Endothelial cell of umbilical vein (primary cell): Measurements from ENCODE around the gene POLG. TPM values are rescaled to one million over a fixed set of nuclear protein-coding genes. Genes with fewer than 3 reads are reported as not detected.

Source experiments
- BruUV-seq: library from RNA; stranded (reverse); fragments of 400-500 nt; replicated peaks from 2 replicates; lab custom pipeline; 2021; lab: Mats Ljungman, UMichigan
- CTCF ChIA-PET: fragments of 300-600, 350-600 bp; sonication (Branson Sonifier 250); formaldehyde crosslinking; loops from one replicate; lab custom pipeline; 2021; ENCODE audit warnings: antibody characterized with exemption, inconsistent platforms; lab: Charles Lee
- POLR2A ChIA-PET: fragments of 300-600, 350-600 bp; sonication (Branson Sonifier 250); formaldehyde crosslinking; loops from one replicate; lab custom pipeline; 2021; ENCODE audit warnings: antibody characterized with exemption, inconsistent platforms; lab: Charles Lee
- DNase-seq: peaks from one replicate; pipeline ENCODE4 v3.0.0-alpha.2; 2011; ENCODE audit warnings: low read depth, low spot score
- FAIRE-seq: peaks from 2 replicates; lab custom pipeline; 2011; peaks lifted over from hg19 to GRCh38; lab: Jason Lieb, UNC
- H2AFZ ChIP-seq: 2 replicates; pipeline ENCODE4 v1.6.0; 2012; ENCODE audit warnings: low read depth, low read length, control low read depth, inconsistent platforms
- H3K27ac ChIP-seq: 2 replicates; pipeline ENCODE4 v1.5.1; 2011; ENCODE audit warnings: low read depth, mild to moderate bottlenecking, control low read depth, low read length, moderate library complexity; ENCODE audit not compliant: insufficient read depth
- H3K27me3 ChIP-seq, 2 experiments: 2 replicates each; pipeline versions ENCODE4 v1.6.0 to v1.6.1; 2011; ENCODE audit warnings: low read length in 2 of 2, mixed read lengths in 1 of 2; ENCODE audit not compliant: control insufficient read depth in 2 of 2, insufficient read depth in 2 of 2
- H3K36me3 ChIP-seq, 2 experiments: 2 replicates in 1 of 2; 3 replicates in 1 of 2; pipeline ENCODE4 v1.5.1; 2011; ENCODE audit warnings: low read length in 2 of 2, mild to moderate bottlenecking in 1 of 2, moderate library complexity in 1 of 2; ENCODE audit not compliant: control insufficient read depth in 2 of 2, insufficient read depth in 2 of 2; ENCODE audit errors: extremely low read depth in 1 of 2
- H3K4me1 ChIP-seq: 3 replicates; pipeline ENCODE4 v1.5.1; 2011; ENCODE audit warnings: mild to moderate bottlenecking, low read length; ENCODE audit not compliant: control insufficient read depth, insufficient read depth; ENCODE audit errors: extremely low read depth
- H3K4me2 ChIP-seq: 2 replicates; pipeline ENCODE4 v1.6.1; 2011; ENCODE audit warnings: low read length, control low read depth, mixed read lengths; ENCODE audit not compliant: insufficient read depth
- H3K4me3 ChIP-seq, 3 experiments: fragments of 200-600 bp in 1 of 3; sonication (generic), shearing (Covaris generic) in 1 of 3; replicated peaks in 1 of 3; 2 replicates each; pipeline ENCODE4 v1.5.1; 2011 to 2016; ENCODE audit warnings: control low read depth in 3 of 3, low read length in 3 of 3, mild to moderate bottlenecking in 2 of 3, inconsistent platforms in 1 of 3, low read depth in 1 of 3, moderate library complexity in 1 of 3; ENCODE audit not compliant: insufficient read depth in 1 of 3
- H3K79me2 ChIP-seq: 2 replicates; pipeline ENCODE4 v1.6.0; 2012; ENCODE audit warnings: low read length, inconsistent platforms; ENCODE audit not compliant: control insufficient read depth, insufficient read depth
- H3K9ac ChIP-seq: replicated peaks from 2 replicates; pipeline ENCODE3; 2011; ENCODE audit warnings: low read length, control low read depth; ENCODE audit not compliant: insufficient read depth; ENCODE audit errors: extremely low read depth
- H3K9me1 ChIP-seq: replicated peaks from 3 replicates; pipeline ENCODE4 v1.6.0; 2011; ENCODE audit warnings: mild to moderate bottlenecking, low read length; ENCODE audit not compliant: control insufficient read depth, insufficient read depth; ENCODE audit errors: extremely low read depth
- H3K9me3 ChIP-seq: replicated peaks from 2 replicates; pipeline ENCODE4 v1.5.1; 2012; ENCODE audit warnings: low read length, inconsistent platforms; ENCODE audit not compliant: control insufficient read depth, insufficient read depth
- H4K20me1 ChIP-seq: replicated peaks from 2 replicates; pipeline ENCODE3; 2011; ENCODE audit warnings: mild to moderate bottlenecking, low read length; ENCODE audit not compliant: control insufficient read depth, insufficient read depth; ENCODE audit errors: extremely low read depth
- CTCF ChIP-seq, 2 donors: IDR thresholded peaks; 1 replicate in 1 of 2; 2 replicates in 1 of 2; pipeline ENCODE4 v1.5.1; 2011; ENCODE audit warnings: low read length in 2 of 2, mild to moderate bottlenecking in 2 of 2, moderate library complexity in 2 of 2, control low read depth in 1 of 2, inconsistent platforms in 1 of 2, low read depth in 1 of 2; ENCODE audit not compliant: insufficient read depth in 1 of 2; ENCODE audit errors: extremely low read depth in 1 of 2
- EZH2 ChIP-seq: IDR thresholded peaks from 2 replicates; pipeline ENCODE4 v1.6.1; 2012; ENCODE audit warnings: borderline replicate concordance, low read depth, mild to moderate bottlenecking, moderate library complexity, low read length, inconsistent platforms; ENCODE audit not compliant: severe bottlenecking
- FOS ChIP-seq: IDR thresholded peaks from 2 replicates; pipeline ENCODE4 v1.6.1; 2011; ENCODE audit warnings: mild to moderate bottlenecking, low read length, moderate library complexity, borderline replicate concordance; ENCODE audit not compliant: insufficient read depth
- GATA2 ChIP-seq: IDR thresholded peaks from 2 replicates; pipeline ENCODE4 v1.7.0; 2011; ENCODE audit warnings: low read depth, mild to moderate bottlenecking, moderate library complexity, mixed read lengths, low read length; ENCODE audit not compliant: insufficient read length, insufficient read depth
- JUN ChIP-seq: IDR thresholded peaks from 2 replicates; pipeline ENCODE4 v1.6.1; 2011; ENCODE audit warnings: borderline replicate concordance, low read depth; ENCODE audit not compliant: insufficient read length, insufficient read depth
- MAX ChIP-seq: IDR thresholded peaks from 2 replicates; pipeline ENCODE4 v1.6.1; 2011; ENCODE audit not compliant: insufficient read depth, insufficient read length
- MYC ChIP-seq: IDR thresholded peaks from one replicate; pipeline ENCODE4 v1.6.1; 2011; ENCODE audit warnings: mild to moderate bottlenecking, low read depth, low read length
- POLR2A ChIP-seq: IDR thresholded peaks from 2 replicates; pipeline ENCODE4 v1.6.1; 2012; ENCODE audit warnings: low read depth, mild to moderate bottlenecking, control low read depth, low read length
- POLR2AphosphoS5 ChIP-seq: IDR thresholded peaks from 2 replicates; pipeline ENCODE4 v1.6.1; 2012; ENCODE audit warnings: low read depth, mild to moderate bottlenecking, control low read depth, low read length, moderate library complexity; ENCODE audit not compliant: insufficient read depth
- dilution Hi-C: fragments of 300-500 bp; cut with MboI; formaldehyde crosslinking; loops from one replicate; pipeline ENCODE4 v1.15.0; 2019; ENCODE audit warnings: low sequenced_read_pairs; ENCODE audit not compliant: extremely low pct_ligation_motif_present
- intact Hi-C: fragments of 100-400 bp; cut with micrococcal nuclease; formaldehyde crosslinking; loops from one replicate; pipeline ENCODE4 v1.10.0; 2022
- polyA plus RNA-seq, 4 experiments: library from polyadenylated mRNA; depleted of rRNA in 3 of 4; stranded (reverse) in 3 of 4; unstranded in 1 of 4; fragments of >200 nt; gene quantifications; 2 replicates each; pipeline versions ENCODE4 v1.2.1 to v1.2.3, GENCODE V29; 2011 to 2012; ENCODE audit warnings: missing spikeins in 1 of 4
- total RNA-seq: library from RNA; stranded (reverse); gene quantifications from 2 replicates; pipeline ENCODE4 v1.2.3, GENCODE V29; 2021

Gene POLG
- total and polyA plus RNA-seq, 2 donors (not counting 3 experiments of a cell fraction or from before 2014, with no cell fraction given) = 36.6 to 77.7 TPM

- Histone ChIP-seq H3K27me3 (no peaks in the 10 kb centered on the region), H3K36me3 (peaks cover 35 to 76% of the 10 kb centered on the region in 2 experiments), H4K20me1 (no peaks in the 10 kb centered on the region), H3K9ac (no peak overlapping the region), H2AFZ (no peak overlapping the region), H3K79me2 (peaks cover 4% of the 10 kb centered on the region), H3K4me3 (no peak overlapping the region), H3K9me3 (no peaks in the 10 kb centered on the region), H3K27ac (no peak overlapping the region), H3K4me2 (no peak overlapping the region), H3K9me1 (no peaks in the 10 kb centered on the region), H3K4me1 (peaks cover 27% of the 10 kb centered on the region)
- CTCF ChIA-PET = interaction anchor here (0.9 to 1.5 kb wide), 4 partner anchors 10 to 113 kb away, joined by 3 to 4 read pairs (median 3); no protein-coding TSS in a partner anchor
- FAIRE-seq (no peak), DNase-seq (no peak)
- dilution Hi-C loops = no loop called here
- POLR2A ChIA-PET = no interaction called here
- intact Hi-C loops = no loop called here
- TF ChIP-seq FOS (no peak), POLR2A (no peak), GATA2 (no peak), POLR2AphosphoS5 (no peak), MYC (no peak), JUN (no peak), EZH2 (no peak), MAX (no peak), CTCF (IDR thresholded peaks at IDR 0.05; ENCODE audit: extremely low read depth in 1 of 2, insufficient read depth in 1 of 2, low read depth in 1 of 2, low read length in 2 of 2) (no peak)
- no TSS peak for BruUV-seq
Measured at GRCh38 chr15:89319678-89320077, 14.9 kb downstream of the POLG start.
